Suppressor macrophage (primary cell): Measurements from ENCODE around the gene PTGER2.

Experiments
- DNase-seq, 4 experiments: peaks; one replicate each; pipeline ENCODE4 v3.0.0-alpha.2; 2020 to 2022

PTGER2 gene

GRCh38 chr14:52305014-52305413, 9.1 kb upstream of the PTGER2 start:
- no peak for DNase-seq

- DNase-seq: no peak
These were observed 6.7 kb upstream of the PTGER2 start for GRCh38 chr14:52307376-52307775.

- DNase-seq: peak; percentile 29 to 82 (median 55)
These were observed 6.2 kb upstream of the PTGER2 start for GRCh38 chr14:52307905-52308304.

- no peak for DNase-seq
These were observed 3.6 kb upstream of the PTGER2 start for GRCh38 chr14:52310541-52310940.

GRCh38 chr14:52312931-52313355, 1.2 kb upstream of the PTGER2 start:
- DNase-seq: peak; percentile 53 to 84 (median 80)

GRCh38 chr14:52313462-52313861, 650 bp upstream of the PTGER2 start:
- peak; percentile 21 to 40 (median 27) for DNase-seq

- peak; percentile 28 to 70 (median 58) for DNase-seq
These were observed 663 bp downstream of the PTGER2 start for GRCh38 chr14:52314595-52315354.

- peak; percentile 54 to 80 (median 68) for DNase-seq
These were observed 1.2 kb downstream of the PTGER2 start for GRCh38 chr14:52315355-52315718.

- no peak for DNase-seq
These were observed 4.0 kb downstream of the PTGER2 start for GRCh38 chr14:52318062-52318461.

GRCh38 chr14:52318826-52319645, 4.9 kb downstream of the PTGER2 start:
- no peak for DNase-seq

GRCh38 chr14:52319919-52320318, 5.8 kb downstream of the PTGER2 start:
- DNase-seq: no peak

- DNase-seq: peak; percentile 71 to 93 (median 82)
These were observed 11.0 kb downstream of the PTGER2 start for GRCh38 chr14:52325126-52325525.

GRCh38 chr14:52325630-52326029, 11.5 kb downstream of the PTGER2 start:
- no peak for DNase-seq

- peak; percentile 35 to 84 (median 61) for DNase-seq
These were observed 13.5 kb downstream of the PTGER2 start for GRCh38 chr14:52327374-52328226.

GRCh38 chr14:52328276-52328675, 14.2 kb downstream of the PTGER2 start:
- DNase-seq: peak in 2 of 4 experiments; percentile 60 to 72

- no peak for DNase-seq
These were observed 15.7 kb downstream of the PTGER2 start for GRCh38 chr14:52329678-52330369.

GRCh38 chr14:52332269-52332668, 18.2 kb downstream of the PTGER2 start:
- DNase-seq: no peak

- DNase-seq: no peak
These were observed 19.0 kb downstream of the PTGER2 start for GRCh38 chr14:52333108-52333507.

- peak; percentile 42 to 78 (median 58) for DNase-seq
These were observed 19.9 kb downstream of the PTGER2 start for GRCh38 chr14:52333823-52334657.

GRCh38 chr14:52336241-52336640, 22.1 kb downstream of the PTGER2 start:
- peak in 2 of 4 experiments; percentile 23 to 45 for DNase-seq

GRCh38 chr14:52338051-52338681, 24.1 kb downstream of the PTGER2 start:
- no peak for DNase-seq
